ENCODE data around the gene ZSWIM9. TPM values are rescaled to one million over a fixed set of nuclear protein-coding genes. Genes with fewer than 3 reads are reported as not detected.

Gene ZSWIM9
- total and polyA plus RNA-seq, 4 donors = 0.25 to 2.5 (median 1.6) TPM

GRCh38 chr19:48123907-48124651, 46.4 kb upstream of the ZSWIM9 start (continued):
- TF ChIP-seq CTCF (IDR thresholded peaks at IDR 0.05; ENCODE audit: low read depth, low read length, missing input control) = no peak
- no peak for TF ChIP-seq HNF4A (conservative IDR thresholded peaks at IDR 0.05)
- no peak for TF ChIP-seq HNF4G (IDR thresholded peaks at IDR 0.05)
- TF ChIP-seq JUND (IDR thresholded peaks at IDR 0.05) = no peak
- no peak for TF ChIP-seq RAD21 (IDR thresholded peaks at IDR 0.05)
- TF ChIP-seq ATF3 (IDR thresholded peaks at IDR 0.05) = no peak
- TF ChIP-seq YY1 (IDR thresholded peaks at IDR 0.05) = no peak
- TF ChIP-seq GABPA (IDR thresholded peaks at IDR 0.05 in 1 of 2, conservative IDR thresholded peaks at IDR 0.05 in 1 of 2) = no peak

- no peaks in the 10 kb centered on the region for H3K9me3 ChIP-seq (ENCODE audit: control insufficient read depth in 4 of 4, low read length in 3 of 4)
- WGBS = 98% methylated on average over 6 of the region's 6 CpGs
- TF ChIP-seq FOXA1 (IDR thresholded peaks at IDR 0.05) (no peak), NR2F2 (IDR thresholded peaks at IDR 0.05) (no peak), ATF3 (IDR thresholded peaks at IDR 0.05) (no peak)
- no peak overlapping the region for H3K27ac ChIP-seq (ENCODE audit: low read depth in 1 of 2, low read length in 2 of 2)
- no peak overlapping the region for H3K9ac ChIP-seq (ENCODE audit: low read depth in 1 of 2, low read length in 2 of 2)
- DNase-seq (ENCODE audit: low spot score) = no peak
- H3K4me3 ChIP-seq (ENCODE audit: low read depth in 1 of 3, low read length in 3 of 3) = no peak overlapping the region
- H3K4me1 ChIP-seq (ENCODE audit: control insufficient read depth in 4 of 4, insufficient read depth in 4 of 4, low read length in 3 of 4) = no peaks in the 10 kb centered on the region
- no peaks in the 10 kb centered on the region for H3K27me3 ChIP-seq (ENCODE audit: control insufficient read depth in 4 of 4, insufficient read depth in 4 of 4, low read length in 3 of 4)
- H3K36me3 ChIP-seq (ENCODE audit: control insufficient read depth in 4 of 4, insufficient read depth in 3 of 4, low read depth in 1 of 4, low read length in 3 of 4) = peaks cover 2 to 28% (median 7%) of the 10 kb centered on the region in 4 donors
Measured at GRCh38 chr19:48127561-48127960, 42.9 kb upstream of the ZSWIM9 start.

- peaks cover 2 to 11% (median 3%) of the 10 kb centered on the region in 4 donors for H3K36me3 ChIP-seq (ENCODE audit: control insufficient read depth in 4 of 4, insufficient read depth in 3 of 4, low read depth in 1 of 4, low read length in 3 of 4)
Measured at GRCh38 chr19:48133094-48133493, 37.4 kb upstream of the ZSWIM9 start.

More at GRCh38 chr19:48133094-48133493, 37.4 kb upstream of the ZSWIM9 start:
- Histone ChIP-seq H3K4me3 (ENCODE audit: low read depth in 1 of 3, low read length in 3 of 3) (no peak overlapping the region), H3K27ac (ENCODE audit: low read depth in 1 of 2, low read length in 2 of 2) (no peak overlapping the region), H3K27me3 (ENCODE audit: control insufficient read depth in 4 of 4, insufficient read depth in 4 of 4, low read length in 3 of 4) (no peaks in the 10 kb centered on the region), H3K9ac (ENCODE audit: low read depth in 1 of 2, low read length in 2 of 2) (no peak overlapping the region), H3K9me3 (ENCODE audit: control insufficient read depth in 4 of 4, low read length in 3 of 4) (no peaks in the 10 kb centered on the region), H3K4me1 (ENCODE audit: control insufficient read depth in 4 of 4, insufficient read depth in 4 of 4, low read length in 3 of 4) (no peaks in the 10 kb centered on the region)
- 95% methylated on average over 6 of the region's 6 CpGs for WGBS
- TF ChIP-seq ATF3 (IDR thresholded peaks at IDR 0.05) = no peak
- TF ChIP-seq MAX (IDR thresholded peaks at IDR 0.05) = no peak
- no peak for TF ChIP-seq FOXA1 (IDR thresholded peaks at IDR 0.05)
- TF ChIP-seq FOXA2 (IDR thresholded peaks at IDR 0.05) = no peak
- no peak for TF ChIP-seq CTCF (IDR thresholded peaks at IDR 0.05; ENCODE audit: low read depth, low read length, missing input control)
- no peak for TF ChIP-seq REST (IDR thresholded peaks at IDR 0.05)
- TF ChIP-seq SP1 (IDR thresholded peaks at IDR 0.05) = no peak
- no peak for TF ChIP-seq JUND (IDR thresholded peaks at IDR 0.05)
- TF ChIP-seq GABPA (IDR thresholded peaks at IDR 0.05 in 1 of 2, conservative IDR thresholded peaks at IDR 0.05 in 1 of 2) = no peak
- TF ChIP-seq EGR1 (IDR thresholded peaks at IDR 0.05; ENCODE audit: low read depth in 2 of 2) = no peak
- TF ChIP-seq TAF1 (conservative IDR thresholded peaks at IDR 0.05) = no peak
- no peak for TF ChIP-seq RAD21 (IDR thresholded peaks at IDR 0.05)
- TF ChIP-seq YY1 (IDR thresholded peaks at IDR 0.05) = no peak
- TF ChIP-seq HNF4A (conservative IDR thresholded peaks at IDR 0.05) = no peak
- TF ChIP-seq NR2F2 (IDR thresholded peaks at IDR 0.05) = no peak
- no peak for TF ChIP-seq RXRA (IDR thresholded peaks at IDR 0.05)
- no peak for DNase-seq (ENCODE audit: low spot score)

Measured in liver (tissue), 9 donors.